ENCODE measurements around the gene PLPP3. TPM values are rescaled to one million over a fixed set of nuclear protein-coding genes. Genes with fewer than 3 reads are reported as not detected.

PLPP3 gene
- total RNA-seq, 1 donor from 2014 or later, result 61.8 TPM

DNA sequence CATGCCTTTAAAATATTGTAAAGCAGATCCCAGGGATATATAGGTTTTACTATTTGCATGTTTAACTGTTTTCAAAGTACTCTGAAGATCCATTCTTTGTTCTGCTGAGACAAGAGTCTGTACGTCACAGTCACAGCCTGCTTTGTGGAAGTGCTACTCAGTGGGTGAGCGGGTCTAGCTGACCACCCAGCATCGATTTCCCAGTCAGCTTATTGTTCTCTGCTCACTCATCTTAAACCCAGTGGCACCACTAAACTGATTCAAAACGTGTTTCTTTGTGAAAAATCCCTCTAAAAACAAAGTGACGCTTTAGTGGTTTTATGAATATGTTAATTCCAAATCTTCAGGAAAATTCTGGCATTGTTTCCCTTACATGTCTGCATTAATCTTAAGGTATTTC lies 12.4 kb downstream of the PLPP3 start:
- Mint-ChIP-seq H3K9me3 (no peaks in the 10 kb centered on the region), H3K36me3 (no peaks in the 10 kb centered on the region), H3K4me1 (peaks cover 73% of the 10 kb centered on the region), H3K27me3 (ENCODE audit: low read depth) (no peaks in the 10 kb centered on the region), H3K27ac (no peak overlapping the region), H3K4me3 (no peak overlapping the region)
- TF ChIP-seq, protein P1, sequence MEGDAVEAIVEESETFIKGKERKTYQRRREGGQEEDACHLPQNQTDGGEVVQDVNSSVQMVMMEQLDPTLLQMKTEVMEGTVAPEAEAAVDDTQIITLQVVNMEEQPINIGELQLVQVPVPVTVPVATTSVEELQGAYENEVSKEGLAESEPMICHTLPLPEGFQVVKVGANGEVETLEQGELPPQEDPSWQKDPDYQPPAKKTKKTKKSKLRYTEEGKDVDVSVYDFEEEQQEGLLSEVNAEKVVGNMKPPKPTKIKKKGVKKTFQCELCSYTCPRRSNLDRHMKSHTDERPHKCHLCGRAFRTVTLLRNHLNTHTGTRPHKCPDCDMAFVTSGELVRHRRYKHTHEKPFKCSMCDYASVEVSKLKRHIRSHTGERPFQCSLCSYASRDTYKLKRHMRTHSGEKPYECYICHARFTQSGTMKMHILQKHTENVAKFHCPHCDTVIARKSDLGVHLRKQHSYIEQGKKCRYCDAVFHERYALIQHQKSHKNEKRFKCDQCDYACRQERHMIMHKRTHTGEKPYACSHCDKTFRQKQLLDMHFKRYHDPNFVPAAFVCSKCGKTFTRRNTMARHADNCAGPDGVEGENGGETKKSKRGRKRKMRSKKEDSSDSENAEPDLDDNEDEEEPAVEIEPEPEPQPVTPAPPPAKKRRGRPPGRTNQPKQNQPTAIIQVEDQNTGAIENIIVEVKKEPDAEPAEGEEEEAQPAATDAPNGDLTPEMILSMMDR (IDR thresholded peaks at IDR 0.05; ENCODE audit: unreplicated experiment), result no peak
- DNase-seq (ENCODE audit: low spot score in 2 of 2, unreplicated experiment in 2 of 2), result no peak

- Mint-ChIP-seq H3K27ac (no peak overlapping the region), H3K4me3 (no peak overlapping the region), H3K4me1 (peaks cover 67% of the 10 kb centered on the region), H3K36me3 (no peaks in the 10 kb centered on the region), H3K27me3 (ENCODE audit: low read depth) (no peaks in the 10 kb centered on the region), H3K9me3 (no peaks in the 10 kb centered on the region)
- no peak for DNase-seq (ENCODE audit: low spot score in 2 of 2, unreplicated experiment in 2 of 2)
- TF ChIP-seq, protein P1 (IDR thresholded peaks at IDR 0.05; ENCODE audit: unreplicated experiment), result no peak
Observed at GRCh38 chr1:56566061-56566744, 13.2 kb downstream of the PLPP3 start.

GRCh38 chr1:56564615-56565014 lies 14.7 kb downstream of the PLPP3 start:
- Mint-ChIP-seq H3K27ac (no peak overlapping the region), H3K4me1 (peaks cover 52% of the 10 kb centered on the region), H3K27me3 (ENCODE audit: low read depth) (no peaks in the 10 kb centered on the region), H3K36me3 (no peaks in the 10 kb centered on the region), H3K9me3 (no peaks in the 10 kb centered on the region), H3K4me3 (no peak overlapping the region)
- TF ChIP-seq, protein P1 (IDR thresholded peaks at IDR 0.05; ENCODE audit: unreplicated experiment), result no peak
- no peak for DNase-seq (ENCODE audit: low spot score in 2 of 2, unreplicated experiment in 2 of 2)

DNA sequence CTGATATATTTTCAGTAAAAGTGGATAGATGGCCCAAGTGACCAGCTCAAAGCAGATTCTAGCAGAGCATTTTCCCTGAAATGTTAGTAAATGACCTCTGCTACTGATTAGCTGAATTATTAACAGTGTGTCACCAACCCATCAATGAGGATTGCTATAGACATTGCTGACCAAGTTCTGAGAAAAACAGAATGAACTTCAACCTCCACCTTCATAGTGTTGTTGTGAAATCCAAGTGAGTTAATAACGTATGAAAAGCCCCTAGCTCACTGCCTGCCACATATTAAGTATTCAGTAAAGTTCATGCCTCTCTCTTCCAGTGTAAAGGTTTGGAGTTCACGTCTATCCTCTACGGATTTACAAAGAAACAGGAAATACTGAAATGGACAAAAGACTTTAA lies 15.8 kb downstream of the PLPP3 start:
- no peaks in the 10 kb centered on the region for H3K27me3 Mint-ChIP-seq (ENCODE audit: low read depth)
- peaks cover 48% of the 10 kb centered on the region for H3K4me1 Mint-ChIP-seq
- no peak overlapping the region for H3K4me3 Mint-ChIP-seq
- TF ChIP-seq, protein P1 (IDR thresholded peaks at IDR 0.05; ENCODE audit: unreplicated experiment), result no peak
- no peaks in the 10 kb centered on the region for H3K9me3 Mint-ChIP-seq
- no peak overlapping the region for H3K27ac Mint-ChIP-seq
- DNase-seq (ENCODE audit: low spot score in 2 of 2, unreplicated experiment in 2 of 2), result no peak
- no peaks in the 10 kb centered on the region for H3K36me3 Mint-ChIP-seq

GRCh38 chr1:56562891-56563452 lies 16.4 kb downstream of the PLPP3 start:
- Mint-ChIP-seq H3K4me3 (no peak overlapping the region), H3K4me1 (peaks cover 49% of the 10 kb centered on the region)

More at GRCh38 chr1:56562891-56563452, 16.4 kb downstream of the PLPP3 start:
- H3K36me3 Mint-ChIP-seq, result no peaks in the 10 kb centered on the region
- TF ChIP-seq, protein P1 (IDR thresholded peaks at IDR 0.05; ENCODE audit: unreplicated experiment), result no peak
- no peaks in the 10 kb centered on the region for H3K27me3 Mint-ChIP-seq (ENCODE audit: low read depth)
- H3K9me3 Mint-ChIP-seq, result no peaks in the 10 kb centered on the region
- DNase-seq (ENCODE audit: low spot score in 2 of 2, unreplicated experiment in 2 of 2), result no peak
- H3K27ac Mint-ChIP-seq, result no peak overlapping the region
